ENCODE results near the gene ZNF827.

The ZNF827 gene

DNA sequence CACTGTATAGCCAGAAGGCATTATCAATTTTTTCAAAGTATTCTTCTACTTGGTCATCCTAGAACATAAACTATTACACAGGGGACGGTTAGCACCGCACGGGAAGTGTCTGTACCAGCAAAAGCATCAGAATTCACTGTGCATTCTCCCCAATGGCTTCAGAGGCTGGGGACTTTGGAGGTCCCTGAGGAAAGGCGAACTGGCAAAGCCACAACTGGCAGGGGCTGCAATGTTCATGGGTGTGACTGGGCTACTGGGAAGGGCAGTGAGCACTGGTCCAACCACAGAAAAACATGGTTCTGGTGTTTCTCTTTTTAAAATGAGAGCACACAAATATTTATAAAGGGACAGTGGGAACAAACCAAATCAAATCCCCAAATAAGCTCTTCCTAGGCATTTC, 175.2 kb downstream of the ZNF827 start:
- TF ChIP-seq FOXM1 (IDR thresholded peaks at IDR 0.05; ENCODE audit: borderline replicate concordance) (no peak), BHLHE40 (IDR thresholded peaks at IDR 0.05; ENCODE audit: borderline replicate concordance) (no peak), HDGF (IDR thresholded peaks at IDR 0.05; ENCODE audit: borderline replicate concordance) (no peak), L3MBTL2 (conservative IDR thresholded peaks at IDR 0.05) (no peak), ELF4 (IDR thresholded peaks at IDR 0.05) (no peak), NFRKB (IDR thresholded peaks at IDR 0.05) (no peak), SP1 (IDR thresholded peaks at IDR 0.05) (no peak), SUZ12 (IDR thresholded peaks at IDR 0.05) (no peak)
- ChIA-PET POLR2A (no interaction called here), CTCF (no interaction called here)
- DNase-seq (ENCODE audit: extremely low spot score) = no peak

DNA sequence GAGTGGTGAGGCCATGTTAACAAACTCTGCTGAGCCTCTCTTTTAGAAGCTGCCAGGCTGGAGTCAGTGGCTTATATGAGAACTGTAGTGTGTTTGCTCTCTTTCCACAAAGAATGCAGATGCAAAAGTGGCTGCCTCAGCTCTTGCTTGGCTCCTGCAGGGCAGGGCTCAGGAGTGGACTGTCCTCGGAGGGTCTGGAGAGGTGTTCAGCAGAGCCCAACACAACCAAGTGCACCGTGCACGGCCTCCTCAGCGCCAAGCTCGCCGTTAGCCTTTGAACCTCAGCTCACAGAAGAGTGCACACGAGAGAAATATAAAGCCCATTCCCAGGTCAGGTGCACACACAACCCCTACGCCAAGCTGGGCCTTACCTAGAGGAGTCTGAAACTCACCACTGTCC, 175.9 kb downstream of the ZNF827 start:
- POLR2A ChIA-PET = no interaction called here
- DNase-seq (ENCODE audit: extremely low spot score) = no peak
- CTCF ChIA-PET = no interaction called here
- no peak for TF ChIP-seq FOXA1 (IDR thresholded peaks at IDR 0.05)
- no peak for TF ChIP-seq SUZ12 (IDR thresholded peaks at IDR 0.05)

GRCh38 chr4:145760961-145761929, 177.4 kb downstream of the ZNF827 start:
- no peak for TF ChIP-seq L3MBTL2 (conservative IDR thresholded peaks at IDR 0.05)
- TF ChIP-seq FOXA1 (IDR thresholded peaks at IDR 0.05) = no peak
- TF ChIP-seq SUZ12 (IDR thresholded peaks at IDR 0.05) = no peak
- no peak for TF ChIP-seq ZNF384 (IDR thresholded peaks at IDR 0.05)
- TF ChIP-seq SP1 (IDR thresholded peaks at IDR 0.05) = no peak
- no peak for TF ChIP-seq HDGF (IDR thresholded peaks at IDR 0.05; ENCODE audit: borderline replicate concordance)
- no peak for TF ChIP-seq BHLHE40 (IDR thresholded peaks at IDR 0.05; ENCODE audit: borderline replicate concordance)
- TF ChIP-seq NFRKB (IDR thresholded peaks at IDR 0.05) = no peak
- TF ChIP-seq TARDBP (IDR thresholded peaks at IDR 0.05) = no peak
- TF ChIP-seq LEF1 (IDR thresholded peaks at IDR 0.05; ENCODE audit: borderline replicate concordance) = no peak
- no peak for TF ChIP-seq ELF4 (IDR thresholded peaks at IDR 0.05)
- no peak for TF ChIP-seq CTBP1 (IDR thresholded peaks at IDR 0.05; ENCODE audit: borderline replicate concordance)
- no peak for TF ChIP-seq ARNT (IDR thresholded peaks at IDR 0.05)
- no peak for TF ChIP-seq PKNOX1 (IDR thresholded peaks at IDR 0.05)
- TF ChIP-seq FOXM1 (IDR thresholded peaks at IDR 0.05; ENCODE audit: borderline replicate concordance) = no peak
- TF ChIP-seq FOXK2 (IDR thresholded peaks at IDR 0.05) = no peak
- ChIA-PET POLR2A (no interaction called here), CTCF (no interaction called here)
- DNase-seq (ENCODE audit: extremely low spot score) = no peak

DNA sequence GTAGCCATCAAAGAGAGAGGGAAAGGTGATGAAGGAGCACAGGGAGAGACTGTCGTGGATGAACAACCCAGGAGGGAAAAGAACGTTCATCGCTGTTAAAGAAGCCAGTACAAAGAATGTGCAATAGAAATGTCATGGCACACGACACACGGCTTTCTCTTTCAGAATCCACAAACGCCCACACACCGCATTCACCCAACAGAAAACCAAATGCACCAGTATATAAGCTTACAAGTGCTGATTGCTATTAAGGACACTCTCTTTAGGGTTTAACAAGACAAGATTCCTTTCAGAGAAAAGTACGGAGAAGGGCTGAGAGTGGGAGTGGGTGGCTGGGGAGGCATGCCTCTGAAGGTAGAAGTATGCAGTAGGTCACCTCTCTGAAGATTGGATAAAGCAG, 178.4 kb downstream of the ZNF827 start:
- CTCF ChIA-PET = no interaction called here
- POLR2A ChIA-PET = no interaction called here
- TF ChIP-seq TARDBP (IDR thresholded peaks at IDR 0.05) (no peak), SUZ12 (IDR thresholded peaks at IDR 0.05) (no peak), BHLHE40 (IDR thresholded peaks at IDR 0.05; ENCODE audit: borderline replicate concordance) (no peak), ARNT (IDR thresholded peaks at IDR 0.05) (no peak), FOXM1 (IDR thresholded peaks at IDR 0.05; ENCODE audit: borderline replicate concordance) (no peak), FOXK2 (IDR thresholded peaks at IDR 0.05) (no peak), SP1 (IDR thresholded peaks at IDR 0.05) (no peak), CTBP1 (IDR thresholded peaks at IDR 0.05; ENCODE audit: borderline replicate concordance) (no peak), ZNF384 (IDR thresholded peaks at IDR 0.05) (no peak), HDGF (IDR thresholded peaks at IDR 0.05; ENCODE audit: borderline replicate concordance) (no peak), L3MBTL2 (conservative IDR thresholded peaks at IDR 0.05) (no peak), NFRKB (IDR thresholded peaks at IDR 0.05) (no peak), ELF4 (IDR thresholded peaks at IDR 0.05) (no peak), PKNOX1 (IDR thresholded peaks at IDR 0.05) (no peak), FOXA1 (IDR thresholded peaks at IDR 0.05) (no peak), LEF1 (IDR thresholded peaks at IDR 0.05; ENCODE audit: borderline replicate concordance) (no peak)

DNA sequence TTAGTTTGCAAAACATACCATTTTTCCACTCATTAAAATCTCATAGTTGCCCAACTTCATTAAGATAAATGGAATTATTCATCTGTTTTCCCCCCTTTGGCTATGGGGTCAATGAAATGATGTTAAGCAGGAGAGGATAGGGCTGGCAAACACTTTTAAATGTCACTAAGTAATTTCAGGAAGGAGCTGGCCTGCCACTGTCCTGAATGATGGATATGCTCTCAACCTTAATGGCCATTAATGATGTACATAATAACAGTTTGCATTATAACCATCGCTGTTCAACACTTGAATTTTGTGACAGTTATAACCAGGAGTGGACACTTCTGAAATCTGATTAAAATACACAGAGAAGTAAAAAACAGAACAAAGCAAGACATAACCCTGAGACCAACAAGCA, 181.4 kb downstream of the ZNF827 start:
- no peak for DNase-seq (ENCODE audit: extremely low spot score)
- ChIA-PET CTCF (no interaction called here), POLR2A (interaction anchor here (1.0 kb wide), 1 partner anchor 26 kb away, joined by 3 read pairs; no protein-coding TSS in a partner anchor)
- TF ChIP-seq TARDBP (IDR thresholded peaks at IDR 0.05) = no peak
- TF ChIP-seq ZNF384 (IDR thresholded peaks at IDR 0.05) = no peak
- TF ChIP-seq PKNOX1 (IDR thresholded peaks at IDR 0.05) = no peak
- no peak for TF ChIP-seq BHLHE40 (IDR thresholded peaks at IDR 0.05; ENCODE audit: borderline replicate concordance)
- no peak for TF ChIP-seq FOXM1 (IDR thresholded peaks at IDR 0.05; ENCODE audit: borderline replicate concordance)
- no peak for TF ChIP-seq HDGF (IDR thresholded peaks at IDR 0.05; ENCODE audit: borderline replicate concordance)

More for the DNA sequence above, 178.4 kb downstream of the ZNF827 start:
- no peak for DNase-seq (ENCODE audit: extremely low spot score)

- no peak for TF ChIP-seq ELF4 (IDR thresholded peaks at IDR 0.05)
- no peak for TF ChIP-seq TARDBP (IDR thresholded peaks at IDR 0.05)
- no peak for DNase-seq (ENCODE audit: extremely low spot score)
- ChIA-PET POLR2A (interaction anchor here (1.0 kb wide), 1 partner anchor 25 kb away, joined by 3 read pairs; no protein-coding TSS in a partner anchor), CTCF (no interaction called here)
Observed at GRCh38 chr4:145756244-145756643, 182.4 kb downstream of the ZNF827 start.

Measured in HEK293T (cell line).